Endothelial cell (in vitro differentiated cells): ENCODE data around the gene OTOS. TPM values are rescaled to one million over a fixed set of nuclear protein-coding genes. Genes with fewer than 3 reads are reported as not detected.

Experiments
- DNase-seq: peaks from one replicate; pipeline ENCODE4 v3.0.0; 2021; ENCODE audit warnings: low spot score
- H3K27ac Mint-ChIP-seq: one replicate; pipeline ENCODE4 v1.8.0; 2021; ENCODE audit warnings: mixed read lengths, inconsistent platforms; ENCODE audit not compliant: unreplicated experiment
- H3K27me3 Mint-ChIP-seq: one replicate; pipeline ENCODE4 v1.8.0; 2021; ENCODE audit warnings: mild to moderate bottlenecking, moderate library complexity, mixed read lengths, inconsistent platforms; ENCODE audit not compliant: unreplicated experiment
- H3K36me3 Mint-ChIP-seq: one replicate; pipeline ENCODE4 v1.8.0; 2021; ENCODE audit warnings: mild to moderate bottlenecking, low read depth, mixed read lengths, inconsistent platforms; ENCODE audit not compliant: unreplicated experiment
- H3K4me1 Mint-ChIP-seq: one replicate; pipeline ENCODE4 v1.8.0; 2021; ENCODE audit warnings: mild to moderate bottlenecking, mixed read lengths, inconsistent platforms; ENCODE audit not compliant: unreplicated experiment
- H3K4me3 Mint-ChIP-seq: one replicate; pipeline ENCODE4 v1.8.0; 2021; ENCODE audit warnings: mild to moderate bottlenecking, mixed read lengths, inconsistent platforms; ENCODE audit not compliant: unreplicated experiment
- H3K9me3 Mint-ChIP-seq: one replicate; pipeline ENCODE4 v1.8.0; 2021; ENCODE audit warnings: mixed read lengths, inconsistent platforms; ENCODE audit not compliant: unreplicated experiment
- CTCF ChIP-seq: fragments of 200-600 bp; sonication (generic); IDR thresholded peaks from one replicate; pipeline ENCODE4 v1.5.0; 2021; ENCODE audit warnings: antibody characterized with exemption; ENCODE audit not compliant: unreplicated experiment
- total RNA-seq: library from RNA; stranded (reverse); fragmentation: NEBNext Ultra II Directional; extraction: Animal tissue kit (Norgen Biotek cat#: 25700); gene quantifications from one replicate; pipeline ENCODE4 v1.2.1, GENCODE V29; 2021; ENCODE audit not compliant: unreplicated experiment

The OTOS gene
- total RNA-seq, 1 donor from 2014 or later: not detected

GRCh38 chr2:240142859-240143258, 2.4 kb upstream of the OTOS start:
- Mint-ChIP-seq H3K4me3 (no peak overlapping the region), H3K27ac (no peak overlapping the region), H3K4me1 (no peaks in the 10 kb centered on the region), H3K27me3 (peaks cover 5% of the 10 kb centered on the region), H3K9me3 (no peaks in the 10 kb centered on the region), H3K36me3 (no peaks in the 10 kb centered on the region)
- no peak for TF ChIP-seq CTCF
- DNase-seq: no peak

GRCh38 chr2:240142256-240142775, 1.9 kb upstream of the OTOS start:
- H3K9me3 Mint-ChIP-seq: no peaks in the 10 kb centered on the region
- no peak for DNase-seq
- no peak overlapping the region for H3K4me3 Mint-ChIP-seq
- no peak overlapping the region for H3K27ac Mint-ChIP-seq
- TF ChIP-seq CTCF: no peak
- H3K36me3 Mint-ChIP-seq: no peaks in the 10 kb centered on the region
- peaks cover 6% of the 10 kb centered on the region for H3K27me3 Mint-ChIP-seq
- no peaks in the 10 kb centered on the region for H3K4me1 Mint-ChIP-seq

GRCh38 chr2:240141736-240142135, 1.3 kb upstream of the OTOS start:
- H3K4me3 Mint-ChIP-seq: no peak overlapping the region

GRCh38 chr2:240140920-240141319, 462 bp upstream of the OTOS start:
- no peak for TF ChIP-seq CTCF
- Mint-ChIP-seq H3K27me3 (peaks cover 5% of the 10 kb centered on the region), H3K9me3 (no peaks in the 10 kb centered on the region), H3K4me3 (no peak overlapping the region), H3K4me1 (no peaks in the 10 kb centered on the region), H3K36me3 (peaks cover 3% of the 10 kb centered on the region), H3K27ac (no peak overlapping the region)
- no peak for DNase-seq

More at GRCh38 chr2:240141736-240142135, 1.3 kb upstream of the OTOS start:
- no peak for TF ChIP-seq CTCF
- peaks cover 5% of the 10 kb centered on the region for H3K27me3 Mint-ChIP-seq
- H3K36me3 Mint-ChIP-seq: peaks cover 3% of the 10 kb centered on the region
- DNase-seq: no peak
- no peak overlapping the region for H3K27ac Mint-ChIP-seq
- H3K4me1 Mint-ChIP-seq: no peaks in the 10 kb centered on the region
- H3K9me3 Mint-ChIP-seq: no peaks in the 10 kb centered on the region

GRCh38 chr2:240139666-240140393, 628 bp downstream of the OTOS start:
- TF ChIP-seq CTCF: no peak
- Mint-ChIP-seq H3K27me3 (peaks cover 11% of the 10 kb centered on the region), H3K36me3 (peaks cover 6% of the 10 kb centered on the region), H3K9me3 (no peaks in the 10 kb centered on the region), H3K4me1 (peaks cover 8% of the 10 kb centered on the region), H3K4me3 (no peak overlapping the region), H3K27ac (no peak overlapping the region)
- no peak for DNase-seq
